HG03108 (cell line): Measurements from ENCODE around the gene VSIG10L2.

Experiments used
- ATAC-seq: cut with Tn5 transposase; IDR thresholded peaks from one replicate; pipeline ENCODE4 v1.9.1; 2021; ENCODE audit warnings: moderate library complexity; ENCODE audit not compliant: unreplicated experiment

The VSIG10L2 gene

GRCh38 chr11:125946712-125947418 is 1.0 kb downstream of the VSIG10L2 start:
- ATAC-seq: no peak

- no peak for ATAC-seq
Measured at GRCh38 chr11:125947419-125948277, 1.8 kb downstream of the VSIG10L2 start.

DNA sequence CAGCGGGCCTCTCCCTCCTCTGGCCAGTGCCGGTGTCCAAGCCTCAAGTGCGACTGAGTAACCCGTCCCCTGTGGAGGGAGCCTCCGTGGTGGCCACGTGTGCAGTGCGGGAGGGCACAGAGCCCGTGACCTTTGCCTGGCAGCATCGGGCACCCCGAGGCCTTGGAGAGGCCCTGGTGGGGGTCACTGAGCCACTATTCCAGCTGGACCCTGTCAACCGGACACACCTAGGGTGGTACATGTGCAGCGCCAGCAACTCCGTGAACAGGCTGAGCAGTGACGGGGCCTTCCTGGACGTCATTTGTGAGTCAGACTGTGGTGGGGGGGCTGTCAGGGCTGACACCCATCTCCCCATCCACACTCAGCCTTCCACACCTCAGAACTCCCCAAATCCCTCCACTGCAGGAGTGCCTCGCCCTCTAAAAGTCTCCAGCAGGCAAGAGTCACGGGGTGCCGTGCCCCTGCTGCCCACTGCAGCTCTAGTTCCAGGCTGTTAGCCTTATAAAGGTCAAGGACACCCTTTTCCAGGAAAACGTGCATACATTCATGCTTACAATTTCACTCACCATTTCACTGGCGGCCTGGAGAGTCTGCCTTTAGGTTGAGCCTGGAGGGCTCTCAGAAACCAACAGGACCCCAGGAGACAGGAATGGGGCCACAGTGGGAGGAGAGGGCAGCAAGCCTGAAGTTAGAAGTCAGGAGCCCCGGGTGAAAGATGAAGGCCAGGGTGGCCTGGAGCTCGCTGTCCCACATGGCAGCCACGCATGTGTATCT is 2.6 kb downstream of the VSIG10L2 start:
- no peak for ATAC-seq

DNA sequence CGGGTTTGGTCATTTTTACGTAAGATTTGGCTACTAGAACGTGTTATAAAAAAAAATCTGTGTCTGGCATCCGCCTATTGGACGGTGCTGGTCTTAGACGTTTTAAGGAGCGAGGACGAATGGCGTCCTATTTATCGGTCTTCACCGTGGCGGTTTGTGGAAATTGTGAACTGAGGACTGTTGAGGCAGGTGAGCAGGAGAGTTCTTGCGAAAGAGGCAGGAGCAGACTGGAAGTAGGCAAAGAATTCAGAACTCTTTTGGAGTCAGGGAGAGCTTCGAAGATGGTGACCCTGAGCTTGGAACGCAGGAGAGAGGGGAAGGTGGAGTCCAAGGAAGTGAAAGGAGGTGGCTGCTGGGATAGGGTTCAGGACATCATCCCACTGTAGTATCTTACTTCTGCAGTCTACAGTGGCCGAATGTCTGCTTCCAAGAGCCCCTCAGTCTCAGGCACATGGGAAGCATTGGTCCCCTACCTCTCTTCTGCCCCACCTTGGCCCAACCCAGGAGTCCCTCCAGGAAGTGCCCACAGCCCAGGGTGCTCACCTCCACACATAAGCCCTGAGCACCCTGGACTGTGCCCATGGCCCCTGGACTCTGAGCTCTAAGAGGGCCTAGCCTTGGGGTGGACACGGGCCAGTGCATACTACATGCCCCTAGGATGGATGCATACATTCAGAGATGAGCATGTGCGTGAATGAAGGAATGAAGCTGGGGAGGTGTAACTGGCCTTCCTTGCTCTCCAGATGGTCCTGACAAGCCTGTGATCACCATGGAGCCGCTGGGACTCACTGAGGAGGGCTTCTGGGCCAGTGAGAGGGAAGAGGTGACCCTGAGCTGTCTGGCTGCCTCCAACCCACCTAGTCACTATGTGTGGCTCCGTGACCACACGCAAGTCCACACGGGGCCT is 3.7 kb downstream of the VSIG10L2 start:
- no peak for ATAC-seq

- no peak for ATAC-seq
Measured at GRCh38 chr11:125950178-125950490, 4.3 kb downstream of the VSIG10L2 start.

DNA sequence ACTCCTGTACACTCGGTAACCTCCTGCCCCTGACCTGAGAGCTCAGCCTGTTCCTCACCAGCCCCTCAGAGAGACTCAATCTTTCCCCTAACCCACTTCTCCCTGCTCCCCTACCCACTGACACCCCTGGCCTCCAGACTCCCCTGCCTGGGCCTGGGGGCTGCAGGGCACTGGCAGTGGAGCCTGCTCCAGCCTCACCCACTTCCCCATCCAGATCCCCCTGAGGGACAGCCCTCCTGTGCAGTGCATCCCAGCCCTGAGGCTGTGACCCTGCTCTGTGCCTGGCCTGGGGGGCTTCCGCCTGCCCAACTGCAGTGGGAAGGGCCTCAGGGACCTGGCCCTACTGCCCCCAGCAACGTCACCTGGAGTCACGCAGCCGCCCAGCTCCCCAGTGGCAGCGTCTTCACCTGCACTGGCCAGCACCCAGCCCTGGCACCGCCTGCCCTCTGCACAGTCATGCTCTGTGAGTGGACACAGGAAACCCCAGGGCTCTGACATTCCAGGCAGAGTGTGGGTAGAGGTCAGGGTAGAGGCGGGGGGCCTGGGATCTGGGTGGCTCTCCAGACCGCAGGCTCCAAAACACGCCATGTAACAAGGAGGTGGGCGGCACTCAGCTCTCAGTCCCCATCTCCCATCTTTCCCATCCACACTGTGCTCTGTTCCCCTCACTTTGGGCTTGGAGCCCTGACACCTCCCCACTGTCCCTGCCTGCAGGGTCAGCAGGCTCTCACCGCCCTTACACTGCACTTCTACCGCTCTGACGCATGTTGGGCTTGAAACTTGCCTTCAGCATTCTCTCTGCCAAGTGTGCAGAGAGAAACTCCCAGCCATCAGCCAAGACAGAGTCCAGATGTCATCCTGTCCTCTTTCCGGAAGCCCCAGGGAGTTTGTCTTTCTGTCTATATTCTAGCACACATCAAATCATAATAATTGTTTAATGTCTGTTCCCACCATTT is 5.1 kb downstream of the VSIG10L2 start:
- no peak for ATAC-seq

DNA sequence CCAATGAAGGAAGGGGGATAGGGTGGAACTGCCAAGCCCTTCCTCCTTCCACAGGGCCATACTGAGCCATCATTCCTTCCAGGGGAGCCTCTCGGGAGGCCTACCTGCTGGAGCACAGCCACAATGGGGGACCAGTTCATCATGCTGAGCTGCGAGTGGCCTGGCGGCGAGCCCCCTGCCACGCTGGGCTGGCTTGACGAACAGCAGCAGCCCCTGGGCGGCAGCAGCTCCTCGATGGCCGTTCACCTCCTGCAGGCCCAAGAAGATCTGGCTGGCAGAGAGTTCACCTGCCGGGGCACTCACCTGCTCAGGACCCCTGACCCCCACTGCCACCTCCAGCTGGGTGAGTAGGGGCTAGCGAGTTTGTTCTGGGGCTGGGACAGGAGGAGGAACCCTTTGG is 5.9 kb downstream of the VSIG10L2 start:
- ATAC-seq: no peak

DNA sequence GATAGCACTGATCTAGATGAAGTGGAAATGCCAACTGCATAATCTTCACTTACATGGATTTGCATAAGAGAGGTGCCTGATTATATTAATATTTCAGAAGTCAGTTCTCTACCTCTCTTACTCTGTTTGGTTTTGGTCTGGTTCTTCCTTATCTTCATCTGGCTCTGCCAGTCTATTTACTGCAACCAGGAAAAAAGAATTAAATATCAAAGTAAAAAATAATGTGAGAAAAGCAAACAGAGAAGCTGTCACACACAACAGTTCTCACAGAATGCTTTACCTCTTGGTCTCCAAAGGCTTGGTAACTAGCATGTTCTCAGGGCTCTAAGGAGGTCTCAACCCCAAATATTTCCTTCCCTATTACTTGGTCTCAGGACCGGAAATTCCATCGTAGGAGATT is 6.7 kb downstream of the VSIG10L2 start:
- no peak for ATAC-seq

DNA sequence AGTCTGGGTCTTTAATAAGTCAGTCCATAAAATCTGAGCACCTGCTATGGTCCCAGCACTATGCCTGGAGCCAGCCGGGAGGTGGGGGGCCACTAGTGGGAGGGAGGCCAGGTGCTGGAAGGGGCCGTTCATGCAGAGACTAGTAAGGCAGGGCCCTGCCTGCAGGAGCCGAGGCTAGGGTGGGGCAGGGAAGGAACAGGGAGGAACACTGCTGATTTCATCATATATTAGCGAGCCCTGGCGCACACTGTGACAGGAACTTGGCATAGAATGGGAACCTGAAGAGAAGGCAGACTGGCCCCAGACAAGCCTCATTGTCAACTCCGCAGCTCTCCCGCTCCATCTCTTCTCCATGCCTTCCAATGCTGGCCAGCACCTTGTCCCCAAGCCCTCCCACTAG is 7.1 kb downstream of the VSIG10L2 start:
- no peak for ATAC-seq

DNA sequence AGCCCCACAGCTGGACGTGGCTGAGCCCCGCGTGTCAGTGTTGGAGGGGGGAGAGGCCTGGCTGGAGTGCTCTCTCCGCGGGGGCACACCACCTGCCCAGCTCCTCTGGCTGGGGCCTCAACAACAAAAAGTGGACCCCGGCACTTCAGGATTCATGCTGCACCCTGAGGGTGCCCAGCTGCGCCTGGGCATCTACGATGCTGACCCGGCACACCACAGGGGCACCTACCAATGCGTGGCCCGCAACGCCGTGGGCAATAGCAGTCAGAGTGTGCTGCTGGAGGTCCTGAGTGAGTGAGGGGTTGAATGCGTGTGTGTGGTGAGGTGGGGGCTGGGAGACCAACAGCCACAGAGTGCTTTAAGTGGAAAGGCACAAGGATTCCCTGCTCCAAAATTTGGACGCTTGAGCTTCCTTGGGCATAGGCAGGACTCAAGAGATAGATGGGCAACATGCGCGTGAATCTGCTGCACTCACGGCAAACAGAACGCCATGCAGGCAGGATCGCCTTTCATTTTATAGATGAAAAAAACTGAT is 7.6 kb downstream of the VSIG10L2 start:
- ATAC-seq: no peak

- no peak for ATAC-seq
Measured at GRCh38 chr11:125954123-125954944, 8.5 kb downstream of the VSIG10L2 start.

GRCh38 chr11:125954945-125955640 is 9.2 kb downstream of the VSIG10L2 start:
- ATAC-seq: no peak

- ATAC-seq: no peak
Measured at GRCh38 chr11:125955856-125956255, 10.0 kb downstream of the VSIG10L2 start.

GRCh38 chr11:125956391-125957134 is 10.7 kb downstream of the VSIG10L2 start:
- ATAC-seq: no peak

DNA sequence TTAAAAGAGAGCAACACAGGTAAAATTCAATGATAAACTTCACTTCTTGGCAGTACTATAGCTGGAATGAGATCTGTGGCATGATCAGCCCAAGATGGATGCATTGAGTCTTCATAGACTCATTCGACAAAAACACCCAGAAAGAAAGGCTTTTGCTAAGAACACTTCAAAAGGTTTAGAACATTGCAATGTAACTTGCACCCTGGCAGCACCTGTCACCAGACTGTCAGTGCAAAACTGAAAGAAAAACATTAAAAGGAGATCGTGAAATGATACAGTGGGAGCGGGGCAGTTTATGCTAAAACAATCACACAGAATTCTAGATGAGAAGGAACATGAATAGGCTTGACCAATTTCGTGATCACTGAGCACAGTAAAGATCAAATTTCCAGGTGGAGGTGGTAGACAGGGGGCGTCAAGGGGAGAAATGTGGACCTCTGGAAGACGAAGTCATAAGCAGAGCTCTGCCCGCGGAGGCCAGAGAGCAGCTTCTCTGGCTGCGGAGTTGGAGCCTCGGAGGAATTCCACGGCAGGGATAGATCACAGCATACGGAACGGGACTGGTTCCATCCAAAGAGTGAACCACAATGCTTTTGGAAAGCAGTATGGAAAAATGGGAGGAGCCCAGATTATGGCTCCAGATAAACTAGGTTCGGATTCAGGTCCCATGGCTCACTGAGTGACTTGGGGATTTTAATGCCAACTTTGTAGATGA is 11.9 kb downstream of the VSIG10L2 start:
- ATAC-seq: no peak

GRCh38 chr11:125958872-125959400 is 13.1 kb downstream of the VSIG10L2 start:
- no peak for ATAC-seq
